HCT116 (cell line): ENCODE results near the gene PPP2R1B. TPM values are rescaled to one million over a fixed set of nuclear protein-coding genes. Genes with fewer than 3 reads are reported as not detected.

Experiments
- ATAC-seq: fragments of 200-7000 bp; cut with Tn5 transposase; 2 replicates; pipeline ENCODE4 v1.9.1; 2020; ENCODE audit warnings: mild to moderate bottlenecking, moderate library complexity
- BruUV-seq: library from RNA; stranded (reverse); fragments of 400-500 nt; replicated peaks from 2 replicates; lab custom pipeline; 2021; lab: Mats Ljungman, UMichigan
- CTCF ChIA-PET: fragments of 300-600 bp; sonication (Branson Sonifier 250); formaldehyde crosslinking; loops from one replicate; lab custom pipeline; 2021; ENCODE audit warnings: antibody characterized with exemption; lab: Charles Lee
- POLR2A ChIA-PET: fragments of 300-600, 350-600 bp; sonication (Branson Sonifier 250); formaldehyde crosslinking; loops from one replicate; lab custom pipeline; 2021; ENCODE audit warnings: antibody characterized with exemption; lab: Charles Lee
- RAD21 ChIA-PET, 2 experiments: fragments of 300-600 bp; sonication (Branson Sonifier 250); formaldehyde crosslinking; loops; one replicate each; lab custom pipeline; 2023; ENCODE audit warnings: low total read pairs in 2 of 2; ENCODE audit not compliant: uncharacterized antibody in 2 of 2, unreplicated experiment in 2 of 2, low non-redundant PET in 1 of 2; lab: Charles Lee
- DNase-seq: peaks from one replicate; pipeline ENCODE4 v3.0.0-alpha.2; 2010; ENCODE audit warnings: low read depth, low spot score
- H2AFZ ChIP-seq: fragments of 200-600 bp; shearing (Covaris generic), sonication (generic); 2 replicates; pipeline ENCODE4 v1.6.1; 2017; ENCODE audit warnings: low read depth, mixed run types, mixed read lengths, antibody characterized with exemption, low read length; ENCODE audit not compliant: poor library complexity, severe bottlenecking
- H3K27ac ChIP-seq: 2 replicates; pipeline ENCODE4 v1.5.1; 2012; ENCODE audit warnings: low read depth, low read length
- H3K27me3 ChIP-seq: fragments of 200-600 bp; sonication (generic); 2 replicates; pipeline ENCODE4 v1.6.1; 2016; ENCODE audit warnings: mixed run types, low read length, mixed read lengths; ENCODE audit not compliant: insufficient read depth
- H3K36me3 ChIP-seq, 2 experiments: fragments of 200-500 bp in 1 of 2; fragments of 200-600 bp in 1 of 2; sonication (Bioruptor generic) in 1 of 2; sonication (generic) in 1 of 2; 2 replicates each; pipeline versions ENCODE4 v1.5.1 to v1.6.1; 2014 to 2016; ENCODE audit warnings: low read length in 2 of 2, inconsistent platforms in 1 of 2, mixed read lengths in 1 of 2, mixed run types in 1 of 2; ENCODE audit not compliant: insufficient read depth in 2 of 2, control insufficient read depth in 1 of 2
- H3K4me1 ChIP-seq, 2 experiments: fragments of 200-600 bp in 1 of 2; sonication (generic) in 1 of 2; 2 replicates each; pipeline versions ENCODE4 v1.5.1 to v1.6.1; 2012 to 2017; ENCODE audit warnings: low read length in 2 of 2, inconsistent platforms in 1 of 2, mild to moderate bottlenecking in 1 of 2, mixed read lengths in 1 of 2, mixed run types in 1 of 2, moderate library complexity in 1 of 2; ENCODE audit not compliant: insufficient read depth in 2 of 2, control insufficient read depth in 1 of 2
- H3K4me2 ChIP-seq: fragments of 200-600 bp; sonication (generic); 2 replicates; pipeline ENCODE4 v1.6.1; 2017; ENCODE audit warnings: mixed run types, low read length, mixed read lengths
- H3K4me3 ChIP-seq, 2 experiments: fragments of 200-600 bp in 1 of 2; sonication (generic) in 1 of 2; replicated peaks in 1 of 2; 2 replicates each; pipeline ENCODE4 v1.5.1; 2011 to 2016; ENCODE audit warnings: low read length in 2 of 2, control low read depth in 1 of 2, low read depth in 1 of 2, mild to moderate bottlenecking in 1 of 2, mixed read lengths in 1 of 2, mixed run types in 1 of 2
- H3K79me2 ChIP-seq: fragments of 200-600 bp; sonication (generic); 2 replicates; pipeline ENCODE4 v1.6.1; 2017; ENCODE audit warnings: mild to moderate bottlenecking, mixed run types, low read length, moderate library complexity, mixed read lengths; ENCODE audit not compliant: insufficient read depth
- H3K9ac ChIP-seq: fragments of 200-600 bp; sonication (generic); 2 replicates; pipeline ENCODE4 v1.6.1; 2016; ENCODE audit warnings: low read length, mixed read lengths
- H3K9me2 ChIP-seq: fragments of 200-600 bp; sonication (generic), shearing (Covaris generic); 2 replicates; pipeline ENCODE4 v1.6.1; 2017; ENCODE audit warnings: mixed run types, mild to moderate bottlenecking, moderate library complexity; ENCODE audit not compliant: insufficient read depth
- H3K9me3 ChIP-seq, 2 experiments: fragments of 200-500 bp in 1 of 2; fragments of 200-600 bp in 1 of 2; sonication (Bioruptor generic) in 1 of 2; sonication (generic) in 1 of 2; 2 replicates each; pipeline ENCODE4 v1.6.1; 2014 to 2017; ENCODE audit warnings: low read length in 2 of 2, mixed read lengths in 2 of 2, inconsistent platforms in 1 of 2, low read depth in 1 of 2, mild to moderate bottlenecking in 1 of 2, mixed run types in 1 of 2, moderate library complexity in 1 of 2; ENCODE audit not compliant: control insufficient read depth in 1 of 2, insufficient read depth in 1 of 2
- H4K20me1 ChIP-seq: fragments of 200-600 bp; sonication (generic), shearing (Covaris generic); 2 replicates; pipeline ENCODE4 v1.6.1; 2017; ENCODE audit warnings: mixed run types, mild to moderate bottlenecking, moderate library complexity; ENCODE audit not compliant: insufficient read depth
- CBX3 ChIP-seq: IDR thresholded peaks from 2 replicates; pipeline ENCODE4 v1.6.1; 2012; ENCODE audit warnings: low read depth
- ELF1 ChIP-seq: IDR thresholded peaks from 2 replicates; pipeline ENCODE4 v1.6.1; 2012; ENCODE audit warnings: low read depth, borderline replicate concordance
- EZH2phosphoT487 ChIP-seq: fragments of 200-600 bp; IDR thresholded peaks from 2 replicates; pipeline ENCODE4 v1.6.1; 2018; ENCODE audit warnings: antibody characterized with exemption, borderline replicate concordance
- FOSL1 ChIP-seq: IDR thresholded peaks from 2 replicates; pipeline ENCODE4 v1.6.1; 2012; ENCODE audit warnings: low read depth
- JUND ChIP-seq: IDR thresholded peaks from 2 replicates; pipeline ENCODE4 v1.6.1; 2012
- SIN3A ChIP-seq: IDR thresholded peaks from 2 replicates; pipeline ENCODE4 v1.6.1; 2012; ENCODE audit warnings: low read depth
- SP1 ChIP-seq: IDR thresholded peaks from 2 replicates; pipeline ENCODE4 v1.6.1; 2012; ENCODE audit warnings: low read depth
- SRF ChIP-seq: IDR thresholded peaks from 2 replicates; pipeline ENCODE4 v1.6.1; 2012; ENCODE audit warnings: low read depth
- TCF7L2 ChIP-seq: IDR thresholded peaks from 2 replicates; pipeline ENCODE4 v1.7.0; 2011; ENCODE audit warnings: borderline replicate concordance, inconsistent platforms; ENCODE audit not compliant: insufficient read depth, insufficient read length; ENCODE audit errors: extremely low read depth
- YY1 ChIP-seq: IDR thresholded peaks from 2 replicates; pipeline ENCODE4 v1.6.1; 2011; ENCODE audit warnings: low read length, low read depth, moderate library complexity, mild to moderate bottlenecking; ENCODE audit not compliant: insufficient replicate concordance; ENCODE audit errors: extremely low read depth
- ZNF274 ChIP-seq: fragments of 200-500 bp; sonication (Bioruptor generic); IDR thresholded peaks from 2 replicates; pipeline ENCODE4 v1.6.1; 2014; ENCODE audit warnings: mild to moderate bottlenecking, low read depth, low read length, inconsistent platforms
- intact Hi-C: fragments of 100-400 bp; cut with micrococcal nuclease; formaldehyde crosslinking; loops from 2 replicates; pipeline ENCODE4 v1.10.0; 2022
- total RNA-seq: library from RNA; stranded (reverse); gene quantifications from one replicate; pipeline ENCODE4 v1.2.1, GENCODE V29; 2021; ENCODE audit not compliant: unreplicated experiment
- TF ChIP-seq, protein P1 (sequence below): IDR thresholded peaks from 2 replicates; pipeline ENCODE4 v1.6.1; 2011; ENCODE audit warnings: mild to moderate bottlenecking, low read length, moderate library complexity; ENCODE audit not compliant: insufficient replicate concordance; ENCODE audit errors: extremely low read depth
- TF ChIP-seq, protein P2 (sequence below): IDR thresholded peaks from 2 replicates; pipeline ENCODE4 v1.6.1; 2012; ENCODE audit warnings: low read depth

Gene PPP2R1B
- total RNA-seq, 1 experiment from 2014 or later: 24.9 TPM

DNA sequence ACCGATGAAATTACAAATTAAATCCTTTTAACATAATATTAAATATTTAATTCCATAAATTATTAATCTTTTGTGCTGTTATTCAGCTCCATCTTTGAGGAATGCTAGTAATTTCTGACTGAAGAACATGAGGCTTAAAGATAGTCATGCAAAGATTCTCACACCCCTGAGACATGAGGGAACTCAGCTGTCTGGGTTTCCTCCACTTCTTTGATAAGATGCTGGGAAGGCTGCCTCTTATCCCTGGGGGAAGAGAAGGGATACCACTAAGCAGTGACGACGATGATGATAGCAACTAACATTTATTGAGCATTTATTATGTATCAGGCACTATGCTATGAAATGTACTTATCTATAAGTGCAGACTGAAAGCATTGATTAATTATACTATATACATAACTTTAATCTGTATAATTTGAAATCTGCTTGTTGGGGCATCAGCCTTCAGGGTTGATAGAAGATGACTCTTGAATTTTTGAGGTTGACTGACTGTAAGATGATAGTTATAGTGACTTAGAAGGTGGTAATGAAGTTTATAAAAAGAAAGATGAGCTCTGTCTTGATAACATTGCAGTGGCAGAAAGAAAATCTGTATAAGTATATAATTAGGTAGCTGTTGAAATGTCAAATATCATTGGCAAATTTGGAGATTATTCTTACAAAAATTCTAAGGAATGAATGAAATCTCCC, 85.6 kb downstream of the PPP2R1B start:
- H3K27me3 ChIP-seq: no peaks in the 10 kb centered on the region
- ChIA-PET CTCF (no interaction called here), POLR2A (no interaction called here), RAD21 (no interaction called here)
- TF ChIP-seq ZNF274 (no peak), SP1 (no peak), EZH2phosphoT487 (no peak), SRF (no peak), CBX3 (no peak), FOSL1 (no peak), ELF1 (no peak), TCF7L2 (no peak), SIN3A (no peak), YY1 (no peak), JUND (no peak)
- TF ChIP-seq, protein P1, sequence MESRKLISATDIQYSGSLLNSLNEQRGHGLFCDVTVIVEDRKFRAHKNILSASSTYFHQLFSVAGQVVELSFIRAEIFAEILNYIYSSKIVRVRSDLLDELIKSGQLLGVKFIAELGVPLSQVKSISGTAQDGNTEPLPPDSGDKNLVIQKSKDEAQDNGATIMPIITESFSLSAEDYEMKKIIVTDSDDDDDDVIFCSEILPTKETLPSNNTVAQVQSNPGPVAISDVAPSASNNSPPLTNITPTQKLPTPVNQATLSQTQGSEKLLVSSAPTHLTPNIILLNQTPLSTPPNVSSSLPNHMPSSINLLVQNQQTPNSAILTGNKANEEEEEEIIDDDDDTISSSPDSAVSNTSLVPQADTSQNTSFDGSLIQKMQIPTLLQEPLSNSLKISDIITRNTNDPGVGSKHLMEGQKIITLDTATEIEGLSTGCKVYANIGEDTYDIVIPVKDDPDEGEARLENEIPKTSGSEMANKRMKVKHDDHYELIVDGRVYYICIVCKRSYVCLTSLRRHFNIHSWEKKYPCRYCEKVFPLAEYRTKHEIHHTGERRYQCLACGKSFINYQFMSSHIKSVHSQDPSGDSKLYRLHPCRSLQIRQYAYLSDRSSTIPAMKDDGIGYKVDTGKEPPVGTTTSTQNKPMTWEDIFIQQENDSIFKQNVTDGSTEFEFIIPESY: no peak
- TF ChIP-seq, protein P2, sequence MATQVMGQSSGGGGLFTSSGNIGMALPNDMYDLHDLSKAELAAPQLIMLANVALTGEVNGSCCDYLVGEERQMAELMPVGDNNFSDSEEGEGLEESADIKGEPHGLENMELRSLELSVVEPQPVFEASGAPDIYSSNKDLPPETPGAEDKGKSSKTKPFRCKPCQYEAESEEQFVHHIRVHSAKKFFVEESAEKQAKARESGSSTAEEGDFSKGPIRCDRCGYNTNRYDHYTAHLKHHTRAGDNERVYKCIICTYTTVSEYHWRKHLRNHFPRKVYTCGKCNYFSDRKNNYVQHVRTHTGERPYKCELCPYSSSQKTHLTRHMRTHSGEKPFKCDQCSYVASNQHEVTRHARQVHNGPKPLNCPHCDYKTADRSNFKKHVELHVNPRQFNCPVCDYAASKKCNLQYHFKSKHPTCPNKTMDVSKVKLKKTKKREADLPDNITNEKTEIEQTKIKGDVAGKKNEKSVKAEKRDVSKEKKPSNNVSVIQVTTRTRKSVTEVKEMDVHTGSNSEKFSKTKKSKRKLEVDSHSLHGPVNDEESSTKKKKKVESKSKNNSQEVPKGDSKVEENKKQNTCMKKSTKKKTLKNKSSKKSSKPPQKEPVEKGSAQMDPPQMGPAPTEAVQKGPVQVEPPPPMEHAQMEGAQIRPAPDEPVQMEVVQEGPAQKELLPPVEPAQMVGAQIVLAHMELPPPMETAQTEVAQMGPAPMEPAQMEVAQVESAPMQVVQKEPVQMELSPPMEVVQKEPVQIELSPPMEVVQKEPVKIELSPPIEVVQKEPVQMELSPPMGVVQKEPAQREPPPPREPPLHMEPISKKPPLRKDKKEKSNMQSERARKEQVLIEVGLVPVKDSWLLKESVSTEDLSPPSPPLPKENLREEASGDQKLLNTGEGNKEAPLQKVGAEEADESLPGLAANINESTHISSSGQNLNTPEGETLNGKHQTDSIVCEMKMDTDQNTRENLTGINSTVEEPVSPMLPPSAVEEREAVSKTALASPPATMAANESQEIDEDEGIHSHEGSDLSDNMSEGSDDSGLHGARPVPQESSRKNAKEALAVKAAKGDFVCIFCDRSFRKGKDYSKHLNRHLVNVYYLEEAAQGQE: no peak
- peaks cover 13 to 15% of the 10 kb centered on the region in 2 experiments for H3K4me1 ChIP-seq
- H3K4me2 ChIP-seq: no peak overlapping the region
- no peaks in the 10 kb centered on the region for H3K36me3 ChIP-seq
- H3K27ac ChIP-seq: no peak overlapping the region
- H3K9ac ChIP-seq: no peak overlapping the region
- H3K9me3 ChIP-seq: no peaks in the 10 kb centered on the region
- BruUV-seq: no TSS peak
- no peak overlapping the region for H2AFZ ChIP-seq
- no peaks in the 10 kb centered on the region; the same call in 1 of the 2 replicates for H3K79me2 ChIP-seq
- no peaks in the 10 kb centered on the region for H4K20me1 ChIP-seq
- no peak overlapping the region for H3K4me3 ChIP-seq
- intact Hi-C loops: loop anchor here (10.0 kb wide), 1 partner anchor 56 kb away; no protein-coding TSS in a partner anchor
- ATAC-seq (no peak), DNase-seq (no peak)
- H3K9me2 ChIP-seq: no peaks in the 10 kb centered on the region
